Measurements from ENCODE around the gene PRKAA1.
"Not testable (repeated sequence)": the region's sequence is repeated elsewhere in the genome, so short reads cannot be mapped to it uniquely, and the experiment has no call there.

PRKAA1 gene

GRCh38 chr5:40720069-40720468 is 78.1 kb downstream of the PRKAA1 start:
- DNase-seq: no peak

GRCh38 chr5:40717281-40717680 is 80.9 kb downstream of the PRKAA1 start:
- DNase-seq: no peak

GRCh38 chr5:40716590-40716989 is 81.6 kb downstream of the PRKAA1 start:
- no peak for DNase-seq

GRCh38 chr5:40716000-40716399 is 82.2 kb downstream of the PRKAA1 start:
- no peak for DNase-seq

- DNase-seq: no peak
Measured at GRCh38 chr5:40714001-40714400, 84.2 kb downstream of the PRKAA1 start.

- DNase-seq: not testable (repeated sequence)
Measured at GRCh38 chr5:40710575-40710974, 87.6 kb downstream of the PRKAA1 start.

All from suppressor macrophage (primary cell).